NOMO-1 treated with DMSO at 0.1 percent for 48 hours (cell line): Measurements from ENCODE around the gene ARHGEF26.

ENCODE experiments used
- DNase-seq: peaks from one replicate; lab custom pipeline; 2025; ENCODE audit not compliant: unreplicated experiment; lab: John Stamatoyannopoulos, UW

Gene ARHGEF26

DNA sequence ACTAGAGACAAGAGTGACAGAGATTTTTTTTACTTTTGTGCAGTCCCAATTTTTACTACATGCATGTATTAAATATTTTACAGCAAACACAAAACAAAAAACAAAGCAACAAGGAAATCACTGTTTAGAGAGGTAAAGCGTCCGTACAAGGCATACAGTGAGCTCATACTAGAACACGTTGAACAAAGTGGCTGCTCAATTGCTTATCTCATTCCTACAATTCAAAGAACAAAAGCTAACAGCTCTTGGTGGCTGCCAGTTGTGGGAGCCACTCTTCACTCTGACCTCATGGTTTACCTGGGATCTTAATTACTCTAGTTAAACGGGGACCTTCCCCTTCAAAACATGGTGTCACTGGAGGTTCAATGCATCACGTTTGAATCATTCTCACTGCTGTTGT lies 7.6 kb upstream of the ARHGEF26 start:
- no peak for DNase-seq

DNA sequence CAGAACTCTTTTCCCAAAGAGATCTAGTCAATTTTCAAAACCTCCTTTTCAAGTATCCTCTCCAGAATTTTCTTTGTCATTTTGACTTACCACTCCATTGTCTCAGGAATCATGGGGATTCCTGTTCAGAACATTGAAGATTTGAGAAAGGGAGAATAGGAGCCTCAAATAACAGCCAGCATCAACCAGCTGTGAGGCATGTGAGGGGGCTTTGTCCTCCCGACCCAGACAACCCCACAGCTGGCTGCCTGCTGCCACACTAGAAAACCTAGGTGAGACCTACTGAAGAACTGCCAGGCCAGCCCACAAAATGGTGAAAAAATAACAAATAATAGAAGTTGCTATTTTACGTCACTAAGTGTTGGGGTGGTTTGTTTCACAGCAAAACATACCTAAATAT lies 5.9 kb upstream of the ARHGEF26 start:
- DNase-seq: no peak

DNA sequence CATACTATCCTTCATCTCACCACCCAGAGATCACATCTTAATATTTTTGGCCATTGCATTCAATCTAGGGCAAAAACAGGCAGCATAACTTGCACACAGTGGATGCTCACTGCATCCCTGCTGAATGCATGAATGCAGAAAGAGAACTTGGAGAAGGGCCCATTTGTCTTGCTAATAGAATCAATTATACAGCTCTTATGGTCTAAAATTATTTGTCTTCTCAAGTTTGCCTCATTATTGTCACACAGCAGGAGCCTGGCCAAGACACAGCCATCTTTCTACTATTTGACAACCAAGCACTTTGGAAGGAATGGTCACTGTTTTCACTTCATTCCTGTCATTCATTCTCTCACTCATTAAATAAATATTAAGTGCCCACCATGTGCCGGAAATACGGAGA lies 1.2 kb upstream of the ARHGEF26 start:
- DNase-seq: no peak

DNA sequence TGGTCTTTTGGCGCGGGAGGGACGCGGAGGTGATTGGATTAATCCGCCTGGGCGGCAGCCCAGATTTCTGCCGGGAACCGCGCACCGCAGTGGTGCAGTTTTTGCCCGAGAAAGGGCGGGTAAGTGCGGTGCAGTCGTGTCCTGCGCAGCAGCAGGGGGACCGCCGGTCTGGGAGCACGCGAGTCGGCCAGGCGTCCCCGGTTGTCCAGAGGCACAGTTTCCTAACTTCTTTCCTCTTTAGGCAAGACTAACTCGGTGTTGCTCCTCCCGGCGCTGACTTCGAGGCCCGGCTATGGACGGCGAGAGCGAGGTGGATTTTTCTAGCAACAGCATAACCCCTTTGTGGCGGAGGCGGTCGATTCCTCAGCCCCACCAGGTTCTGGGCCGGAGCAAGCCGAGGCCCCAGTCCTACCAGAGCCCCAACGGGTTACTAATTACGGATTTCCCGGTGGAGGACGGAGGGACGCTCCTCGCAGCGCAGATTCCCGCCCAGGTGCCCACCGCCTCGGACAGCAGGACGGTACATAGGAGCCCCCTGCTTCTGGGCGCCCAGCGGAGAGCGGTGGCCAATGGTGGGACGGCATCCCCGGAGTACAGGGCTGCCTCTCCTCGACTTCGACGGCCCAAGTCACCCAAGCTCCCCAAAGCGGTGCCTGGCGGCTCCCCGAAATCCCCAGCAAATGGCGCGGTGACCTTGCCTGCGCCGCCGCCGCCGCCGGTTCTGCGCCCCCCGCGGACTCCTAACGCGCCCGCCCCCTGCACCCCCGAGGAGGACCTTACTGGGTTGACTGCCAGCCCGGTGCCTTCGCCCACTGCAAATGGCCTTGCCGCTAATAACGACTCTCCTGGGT lies 736 bp downstream of the ARHGEF26 start:
- peak; percentile 15 for DNase-seq

- no peak for DNase-seq
These were observed 1.3 kb downstream of the ARHGEF26 start for GRCh38 chr3:154122552-154122911.

- no peak for DNase-seq
These were observed 1.8 kb downstream of the ARHGEF26 start for GRCh38 chr3:154122912-154123559.

DNA sequence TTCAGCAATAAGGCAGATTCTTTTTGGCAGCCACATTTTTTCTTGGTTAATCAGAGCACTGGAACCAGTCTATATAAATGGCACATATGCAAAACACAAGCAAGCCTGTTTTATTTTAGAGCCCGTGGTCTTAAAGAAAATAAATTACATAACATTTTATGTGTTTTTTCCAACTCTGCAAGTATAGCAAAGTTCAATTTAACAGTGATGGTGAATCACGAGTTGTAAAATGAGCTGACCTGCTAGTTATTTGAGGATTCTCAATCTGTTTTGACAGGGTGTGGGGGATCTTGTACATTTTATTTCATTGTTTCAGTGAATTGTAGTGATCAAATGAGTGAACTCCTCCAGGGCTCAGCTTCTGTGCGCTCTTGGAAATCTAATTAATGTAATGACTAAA lies 2.7 kb downstream of the ARHGEF26 start:
- DNase-seq: no peak

DNA sequence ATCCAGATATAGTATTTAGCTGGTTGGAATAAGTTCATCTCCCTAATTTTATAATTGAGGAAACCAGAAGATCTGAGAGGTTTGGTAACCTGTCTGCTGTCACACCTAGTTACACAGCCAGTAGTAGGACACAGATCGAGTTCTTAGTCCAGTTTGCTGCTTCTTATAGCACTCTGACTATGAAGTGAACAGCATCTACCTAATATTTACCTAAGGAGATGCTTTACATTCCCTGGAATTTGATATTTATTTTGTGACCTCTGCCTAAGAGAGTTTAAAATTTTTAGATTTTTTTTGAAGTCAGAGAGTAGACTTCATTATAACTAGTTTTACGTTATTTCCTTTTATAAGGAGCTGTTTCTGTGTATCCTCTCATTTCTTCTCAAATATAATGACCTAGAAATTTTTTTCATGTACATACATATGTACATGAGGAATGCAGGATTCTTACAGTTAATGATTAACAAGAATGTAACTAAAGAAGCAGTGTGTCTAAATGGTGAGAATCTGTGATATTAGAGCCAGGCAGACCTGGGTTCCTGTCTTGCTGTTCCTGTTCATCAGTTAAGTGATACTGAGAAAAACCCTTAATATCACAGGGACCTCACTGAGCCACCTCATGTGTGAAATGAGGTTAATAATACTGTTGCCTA lies 4.3 kb downstream of the ARHGEF26 start:
- no peak for DNase-seq

DNA sequence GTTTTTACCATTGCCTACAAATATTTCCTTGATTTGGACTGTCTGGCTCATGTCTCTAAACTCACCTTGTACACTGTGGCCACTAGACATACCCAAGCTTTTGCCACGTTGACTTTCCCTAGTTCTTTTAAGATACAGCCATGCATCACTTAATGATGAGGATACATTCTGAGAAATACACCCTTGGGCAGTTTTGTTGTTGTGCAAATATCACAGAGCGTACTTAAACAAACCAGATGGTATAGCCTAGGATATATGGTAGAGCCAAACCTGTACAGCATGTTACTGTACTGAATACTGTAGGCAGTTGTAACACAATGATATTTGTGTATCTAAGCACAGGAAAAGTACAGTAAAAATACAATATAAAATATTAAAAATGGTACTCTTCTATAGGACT lies 5.5 kb downstream of the ARHGEF26 start:
- DNase-seq: no peak

DNA sequence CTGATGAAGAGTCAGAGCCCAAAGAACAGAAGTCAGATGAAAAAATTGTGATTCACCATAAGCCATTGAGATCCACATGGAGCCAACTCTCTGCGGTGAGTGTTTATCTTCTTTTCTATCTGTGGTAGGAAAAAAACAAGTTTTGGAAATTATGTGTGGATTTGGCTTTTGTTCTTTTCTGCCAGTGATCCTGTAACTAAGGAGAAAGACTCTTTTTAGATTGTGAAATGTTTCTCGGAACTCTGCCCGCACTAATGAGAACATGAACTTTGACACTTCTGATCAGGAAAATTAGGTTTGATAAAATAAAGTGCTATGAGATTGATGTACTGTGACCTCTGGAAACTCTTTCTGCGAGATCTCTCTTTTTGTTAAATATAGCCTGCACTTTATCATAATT lies 8.4 kb downstream of the ARHGEF26 start:
- DNase-seq: no peak

DNA sequence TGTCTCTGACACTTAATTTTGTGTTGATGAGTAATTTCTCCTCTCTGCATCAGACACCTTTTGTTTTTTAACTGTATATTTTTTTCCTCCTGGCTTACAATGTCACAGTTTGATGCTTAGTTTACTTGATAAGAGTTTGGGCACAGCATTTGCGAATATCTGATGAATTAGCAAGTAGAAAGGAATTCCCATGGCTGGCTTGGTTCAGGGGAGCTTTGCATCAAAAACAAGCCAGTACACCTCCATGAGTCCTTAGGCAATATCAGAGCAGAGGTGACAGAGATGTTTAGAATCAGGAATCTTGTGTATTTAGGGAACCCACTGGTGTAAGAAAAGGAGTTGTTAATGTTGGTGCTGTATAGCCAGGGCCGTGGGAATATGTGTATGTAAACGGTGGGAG lies 9.3 kb downstream of the ARHGEF26 start:
- DNase-seq: no peak

- no peak for DNase-seq
These were observed 10.6 kb downstream of the ARHGEF26 start for GRCh38 chr3:154131830-154132229.

GRCh38 chr3:154132777-154133375 lies 11.7 kb downstream of the ARHGEF26 start:
- peak; percentile 97 for DNase-seq

DNA sequence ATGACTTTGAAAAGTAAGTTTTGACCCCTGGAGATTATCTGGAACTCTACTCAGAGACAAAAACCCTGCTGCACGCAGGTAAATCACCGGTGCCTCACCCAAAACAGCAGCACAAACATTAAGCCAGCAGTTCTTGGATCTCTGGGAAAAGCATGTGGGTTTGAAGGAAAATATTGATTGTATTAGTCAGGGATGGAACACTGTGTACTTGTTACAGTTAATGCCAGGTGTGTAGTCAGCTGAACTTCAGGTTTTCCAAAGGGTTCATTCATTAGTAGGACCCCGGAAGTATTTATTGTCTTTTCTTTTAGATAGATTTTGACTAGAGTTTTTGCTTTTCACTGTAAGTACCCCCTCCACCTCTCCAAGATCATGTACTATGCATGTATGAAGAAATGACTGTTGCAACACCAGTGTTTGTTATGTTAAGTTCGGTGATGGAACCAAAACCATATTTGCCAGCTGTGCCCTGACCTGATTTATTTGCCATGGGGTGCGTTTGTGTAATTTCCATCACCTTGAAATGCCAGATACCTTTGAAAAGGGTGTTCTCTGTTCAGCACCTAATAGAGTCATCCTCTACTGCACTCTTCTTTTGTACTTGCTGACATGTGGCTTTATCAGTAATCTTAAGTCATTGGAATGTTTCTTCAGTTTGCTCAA lies 14.5 kb downstream of the ARHGEF26 start:
- no peak for DNase-seq

DNA sequence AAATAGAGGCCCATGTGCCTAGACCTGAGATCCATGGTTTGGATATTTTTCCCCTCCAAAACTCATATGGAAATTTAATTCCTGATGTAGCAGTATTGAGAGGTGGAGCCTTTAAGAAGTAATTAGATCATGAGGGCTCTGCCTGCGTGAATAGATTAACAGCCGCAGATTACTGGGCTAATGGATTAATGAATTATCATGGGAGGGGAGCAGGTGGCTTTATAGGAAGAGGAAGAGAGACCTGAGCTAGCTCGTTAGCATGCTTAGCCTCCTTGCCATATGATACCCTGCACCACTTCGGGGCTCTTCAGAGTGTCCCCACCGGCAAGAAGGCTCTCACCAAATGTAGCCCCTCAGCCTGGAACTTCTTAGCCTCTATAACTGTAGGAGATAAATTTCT lies 15.8 kb downstream of the ARHGEF26 start:
- DNase-seq: no peak

- no peak for DNase-seq
These were observed 18.8 kb downstream of the ARHGEF26 start for GRCh38 chr3:154139996-154140436.

GRCh38 chr3:154142608-154143007 lies 21.4 kb downstream of the ARHGEF26 start:
- no peak for DNase-seq

GRCh38 chr3:154143873-154144272 lies 22.7 kb downstream of the ARHGEF26 start:
- no peak for DNase-seq

- DNase-seq: no peak
These were observed 23.8 kb downstream of the ARHGEF26 start for GRCh38 chr3:154144825-154145465.

DNA sequence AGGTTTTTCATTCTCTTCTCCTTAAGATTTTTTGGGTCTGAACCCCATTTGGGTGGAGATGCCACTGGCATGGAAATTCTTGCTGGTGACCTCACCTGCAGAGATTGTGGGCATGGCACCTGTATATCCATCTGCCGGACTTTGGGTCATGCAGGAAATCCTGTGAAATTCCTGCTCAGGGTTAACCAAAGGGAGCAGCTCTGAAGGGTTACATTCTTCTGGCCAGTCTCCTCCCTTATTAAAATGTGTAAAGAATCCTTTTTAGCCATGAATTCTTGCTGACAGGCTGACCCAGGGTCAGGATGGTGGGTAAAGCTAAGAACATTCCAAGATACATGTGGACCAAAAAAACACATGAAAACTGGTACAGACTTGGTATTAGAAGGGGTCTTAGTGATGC lies 27.4 kb downstream of the ARHGEF26 start:
- DNase-seq: no peak

DNA sequence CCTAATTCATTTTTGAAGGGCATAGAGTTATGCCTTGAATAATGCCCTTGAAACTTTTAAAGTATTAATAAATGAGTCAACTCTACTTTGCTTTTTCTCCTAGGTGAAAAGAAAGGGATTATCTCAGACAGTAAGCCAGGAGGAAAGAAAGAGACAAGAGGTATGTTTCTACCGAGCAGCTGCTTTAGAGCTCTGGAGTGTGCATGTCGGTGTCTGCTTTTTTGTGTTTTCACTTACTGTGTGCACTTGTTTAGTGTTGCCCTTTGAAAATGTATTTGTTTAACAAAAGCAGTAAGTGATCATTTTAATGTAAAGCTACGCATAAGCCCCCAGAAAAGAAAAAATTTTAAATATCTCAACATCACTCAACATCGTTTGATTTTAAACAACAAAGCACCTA lies 28.1 kb downstream of the ARHGEF26 start:
- DNase-seq: no peak
